DND-41 (cell line): ENCODE results near the gene GCLM.

ENCODE experiments used
- ATAC-seq: fragments of 200-7000 bp; cut with Tn5 transposase; 3 replicates; pipeline ENCODE4 v1.9.1; 2021; ENCODE audit warnings: low read depth; ENCODE audit not compliant: insufficient read depth
- DNase-seq: peaks from one replicate; pipeline ENCODE4 v3.0.0-alpha.2; 2020
- H2AFZ ChIP-seq: 2 replicates; pipeline ENCODE4 v1.6.0; 2012; ENCODE audit warnings: low read depth, low read length
- H3K27ac ChIP-seq: 2 replicates; pipeline ENCODE4 v1.5.1; 2012; ENCODE audit warnings: low read length, inconsistent platforms
- H3K27me3 ChIP-seq: fragments of 200-600 bp; sonication (generic); 2 replicates; pipeline ENCODE4 v1.6.0; 2012; ENCODE audit warnings: low read length, mild to moderate bottlenecking, inconsistent platforms; ENCODE audit not compliant: insufficient read depth, poor library complexity
- H3K36me3 ChIP-seq: 2 replicates; pipeline ENCODE4 v1.5.1; 2012; ENCODE audit warnings: low read length, inconsistent platforms; ENCODE audit not compliant: insufficient read depth
- H3K4me1 ChIP-seq: 2 replicates; pipeline ENCODE4 v1.5.1; 2012; ENCODE audit warnings: mild to moderate bottlenecking, low read length; ENCODE audit not compliant: insufficient read depth
- H3K4me2 ChIP-seq: 2 replicates; pipeline ENCODE4 v1.6.0; 2012; ENCODE audit warnings: mild to moderate bottlenecking, moderate library complexity, low read length, inconsistent platforms; ENCODE audit not compliant: insufficient read depth
- H3K4me3 ChIP-seq, 2 experiments: fragments of 200-600 bp in 1 of 2; shearing (Covaris generic) in 1 of 2; 2 replicates each; pipeline ENCODE4 v1.5.1; 2012 to 2016; ENCODE audit warnings: inconsistent platforms in 2 of 2, low read length in 2 of 2, mild to moderate bottlenecking in 2 of 2, low read depth in 1 of 2, moderate library complexity in 1 of 2
- H3K79me2 ChIP-seq: 2 replicates; pipeline ENCODE4 v1.6.0; 2012; ENCODE audit warnings: low read length, inconsistent platforms; ENCODE audit not compliant: insufficient read depth
- H3K9ac ChIP-seq: 2 replicates; pipeline ENCODE4 v1.6.0; 2012; ENCODE audit warnings: low read depth, mild to moderate bottlenecking, inconsistent platforms, low read length, moderate library complexity
- H3K9me3 ChIP-seq: 2 replicates; pipeline ENCODE4 v1.5.1; 2012; ENCODE audit warnings: low read length, moderate library complexity, mild to moderate bottlenecking, inconsistent platforms; ENCODE audit not compliant: insufficient read depth, severe bottlenecking
- H4K20me1 ChIP-seq: 2 replicates; pipeline ENCODE4 v1.6.0; 2012; ENCODE audit warnings: low read length; ENCODE audit not compliant: insufficient read depth
- EZH2 ChIP-seq: IDR thresholded peaks from 3 replicates; pipeline ENCODE4 v1.6.1; 2012; ENCODE audit warnings: borderline replicate concordance, low read depth, mild to moderate bottlenecking, moderate library complexity, low read length, inconsistent platforms; ENCODE audit not compliant: severe bottlenecking
- TF ChIP-seq, protein P1 (sequence below): IDR thresholded peaks from 2 replicates; pipeline ENCODE4 v1.5.1; 2012; ENCODE audit warnings: borderline replicate concordance, low read length, moderate library complexity, mild to moderate bottlenecking; ENCODE audit not compliant: poor library complexity, severe bottlenecking; ENCODE audit errors: extremely low read depth

GCLM gene

DNA sequence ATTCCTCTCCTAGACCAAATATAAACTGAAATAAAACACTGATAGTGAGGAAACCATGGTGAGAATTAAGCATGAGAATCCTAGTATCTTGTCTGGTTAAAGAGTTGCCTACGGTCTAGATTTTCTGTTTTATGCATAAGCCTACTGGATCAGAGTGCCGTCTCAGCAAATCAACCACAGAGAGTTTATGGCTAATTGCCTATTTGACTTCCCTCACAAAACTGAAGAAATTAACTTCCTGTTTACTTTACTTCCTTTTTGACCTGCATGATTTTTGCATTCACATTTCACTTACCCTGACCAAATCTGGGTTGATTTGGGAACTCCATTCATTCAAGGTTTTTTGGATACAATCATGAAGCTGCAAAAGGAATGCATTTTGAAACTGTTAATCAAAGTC is 5.0 kb downstream of the GCLM start:
- Histone ChIP-seq H3K36me3 (peaks cover 27% of the 10 kb centered on the region), H3K27ac (peak overlapping the region; percentile 49), H3K4me3 (peak overlapping the region in 1 of 2 experiments; percentile 22; a peak in 1 of 4 replicates), H3K4me1 (peaks cover 51% of the 10 kb centered on the region), H4K20me1 (peaks cover 5% of the 10 kb centered on the region; the same call in 1 of the 2 replicates), H3K4me2 (peak overlapping the region; percentile 14), H2AFZ (no peak overlapping the region), H3K9ac (no peak overlapping the region; the same call in 1 of the 2 replicates), H3K27me3 (no peaks in the 10 kb centered on the region), H3K9me3 (no peaks in the 10 kb centered on the region), H3K79me2 (peaks cover 58% of the 10 kb centered on the region)
- ATAC-seq, result peak; percentile 28; the same call in 2 of the 3 replicates
- TF ChIP-seq, protein P1, sequence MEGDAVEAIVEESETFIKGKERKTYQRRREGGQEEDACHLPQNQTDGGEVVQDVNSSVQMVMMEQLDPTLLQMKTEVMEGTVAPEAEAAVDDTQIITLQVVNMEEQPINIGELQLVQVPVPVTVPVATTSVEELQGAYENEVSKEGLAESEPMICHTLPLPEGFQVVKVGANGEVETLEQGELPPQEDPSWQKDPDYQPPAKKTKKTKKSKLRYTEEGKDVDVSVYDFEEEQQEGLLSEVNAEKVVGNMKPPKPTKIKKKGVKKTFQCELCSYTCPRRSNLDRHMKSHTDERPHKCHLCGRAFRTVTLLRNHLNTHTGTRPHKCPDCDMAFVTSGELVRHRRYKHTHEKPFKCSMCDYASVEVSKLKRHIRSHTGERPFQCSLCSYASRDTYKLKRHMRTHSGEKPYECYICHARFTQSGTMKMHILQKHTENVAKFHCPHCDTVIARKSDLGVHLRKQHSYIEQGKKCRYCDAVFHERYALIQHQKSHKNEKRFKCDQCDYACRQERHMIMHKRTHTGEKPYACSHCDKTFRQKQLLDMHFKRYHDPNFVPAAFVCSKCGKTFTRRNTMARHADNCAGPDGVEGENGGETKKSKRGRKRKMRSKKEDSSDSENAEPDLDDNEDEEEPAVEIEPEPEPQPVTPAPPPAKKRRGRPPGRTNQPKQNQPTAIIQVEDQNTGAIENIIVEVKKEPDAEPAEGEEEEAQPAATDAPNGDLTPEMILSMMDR, result no peak
- TF ChIP-seq EZH2, result no peak
- no peak for DNase-seq

DNA sequence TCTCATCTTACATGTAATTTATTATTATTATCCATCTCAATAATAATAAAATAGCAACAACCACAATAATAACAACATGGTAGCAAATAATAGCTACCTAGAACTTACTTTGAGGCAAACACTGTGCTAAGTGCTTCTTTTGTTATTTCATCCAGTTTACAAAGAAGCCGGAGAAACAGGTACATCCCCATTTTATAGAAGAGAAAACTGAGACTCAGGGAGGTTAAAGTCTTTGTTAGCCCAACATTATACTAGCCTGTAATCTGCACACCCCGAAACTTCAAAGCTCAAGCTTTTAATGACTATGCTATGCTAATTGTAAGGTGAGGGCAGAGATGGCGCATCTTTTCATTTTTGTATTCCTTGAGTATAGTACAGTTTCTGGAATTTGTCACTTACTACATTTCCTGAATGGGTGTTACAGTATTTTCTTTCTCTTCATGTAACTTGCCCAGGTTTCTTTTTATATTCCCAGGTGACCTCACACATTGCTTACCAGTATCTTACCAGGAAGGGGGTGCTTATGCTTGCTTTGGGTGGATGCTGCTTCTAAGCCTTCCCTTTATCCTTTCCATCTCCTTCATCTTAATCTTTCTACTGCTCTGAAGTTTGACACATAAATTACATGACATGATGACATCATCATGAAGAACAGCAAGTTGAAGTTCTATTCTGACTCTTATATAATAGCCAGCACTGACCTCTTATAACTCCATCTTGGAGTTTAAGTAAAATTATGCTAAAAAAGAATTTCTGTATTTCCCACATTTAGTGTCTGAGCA is 8.3 kb downstream of the GCLM start:
- Histone ChIP-seq H3K9ac (no peak overlapping the region), H3K4me2 (no peak overlapping the region), H3K79me2 (peaks cover 25% of the 10 kb centered on the region), H3K9me3 (no peaks in the 10 kb centered on the region), H3K4me1 (peaks cover 23% of the 10 kb centered on the region), H3K27me3 (no peaks in the 10 kb centered on the region), H3K4me3 (no peak overlapping the region), H3K27ac (no peak overlapping the region), H4K20me1 (no peaks in the 10 kb centered on the region), H2AFZ (no peak overlapping the region), H3K36me3 (peaks cover 48% of the 10 kb centered on the region)
- TF ChIP-seq, protein P1, result no peak
- TF ChIP-seq EZH2, result no peak
- DNase-seq (no peak), ATAC-seq (no peak)

DNA sequence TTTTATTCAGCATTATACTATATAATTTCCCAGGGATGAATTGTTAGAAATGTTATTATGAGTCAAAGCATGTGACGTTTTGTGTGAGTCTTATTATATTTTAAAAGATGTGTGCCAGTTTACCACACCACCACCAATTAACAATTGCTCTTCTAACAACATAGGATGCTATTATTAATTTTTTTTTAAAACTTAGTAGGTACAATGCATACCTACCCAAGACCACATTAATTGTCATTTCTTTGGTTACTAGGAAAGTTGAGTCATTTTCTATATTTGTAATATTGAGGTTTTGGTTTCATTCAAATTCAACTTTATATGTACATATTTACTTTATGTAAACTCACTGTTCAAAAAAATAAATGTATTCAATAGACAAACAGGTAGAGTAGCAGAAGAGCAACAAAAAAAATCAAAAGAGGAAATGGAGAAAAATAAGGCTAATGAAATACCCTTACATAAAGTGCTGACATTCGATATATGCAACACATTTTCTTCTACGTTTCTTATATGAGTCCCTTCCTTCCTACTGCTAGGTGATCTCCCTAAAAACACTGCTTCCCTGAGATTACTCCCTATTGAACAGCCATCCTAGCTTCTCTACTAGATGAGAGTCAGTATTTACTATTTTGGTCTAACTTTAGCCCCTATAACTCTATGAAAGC is 9.6 kb downstream of the GCLM start:
- H3K9me3 ChIP-seq, result no peaks in the 10 kb centered on the region
- ATAC-seq (no peak), DNase-seq (no peak)
- peaks cover 10% of the 10 kb centered on the region for H3K4me1 ChIP-seq
- H3K36me3 ChIP-seq, result peaks cover 55% of the 10 kb centered on the region
- H3K4me2 ChIP-seq, result no peak overlapping the region
- TF ChIP-seq, protein P1, result no peak
- TF ChIP-seq EZH2, result no peak
- no peak overlapping the region for H3K9ac ChIP-seq
- no peaks in the 10 kb centered on the region for H4K20me1 ChIP-seq
- no peak overlapping the region for H2AFZ ChIP-seq
- no peaks in the 10 kb centered on the region for H3K27me3 ChIP-seq
- H3K27ac ChIP-seq, result no peak overlapping the region
- no peak overlapping the region for H3K4me3 ChIP-seq
- peaks cover 13% of the 10 kb centered on the region for H3K79me2 ChIP-seq
